GM21528 (cell line): Measurements from ENCODE around the gene ABL2.
"Not testable (repeated sequence)": the region's sequence is repeated elsewhere in the genome, so short reads cannot be mapped to it uniquely, and the experiment has no call there.

ENCODE experiments used
- ATAC-seq: cut with Tn5 transposase; IDR thresholded peaks from one replicate; pipeline ENCODE4 v1.9.1; 2021; ENCODE audit warnings: mild to moderate bottlenecking, moderate library complexity; ENCODE audit not compliant: unreplicated experiment, low FRiP score

The ABL2 gene

GRCh38 chr1:179229214-179230140 lies at the start of gene ABL2:
TSS of gene ABL2 (minus strand) at chr1:179229677. CDS start at chr1:179229397, 280 bp downstream.
- ATAC-seq, result peak; percentile 71

- ATAC-seq, result no peak
Measured at GRCh38 chr1:179278920-179279319, 49.4 kb upstream of the ABL2 start.

DNA sequence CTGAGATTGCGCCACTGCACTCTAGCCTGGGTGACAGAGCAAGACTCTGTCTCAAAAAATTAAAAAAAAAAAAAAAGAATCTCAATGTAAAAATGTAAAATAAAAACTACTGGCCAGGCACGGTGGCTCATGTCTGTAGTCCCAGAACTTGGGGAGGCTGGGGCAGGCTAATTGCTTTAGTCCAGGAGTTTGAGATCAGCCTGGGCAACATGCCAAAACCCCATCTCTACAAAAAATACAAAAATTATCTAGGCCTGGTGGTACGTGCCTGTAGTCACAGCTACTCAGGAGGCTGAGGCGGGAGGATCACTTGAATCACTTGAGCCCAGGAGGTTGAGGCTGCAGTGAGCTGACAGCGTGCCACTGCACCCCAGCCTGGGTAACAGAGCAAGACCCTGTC lies 44.9 kb upstream of the ABL2 start:
- ATAC-seq, result not testable (repeated sequence)

- ATAC-seq, result no peak
Measured at GRCh38 chr1:179269071-179269470, 39.6 kb upstream of the ABL2 start.

- ATAC-seq, result no peak
Measured at GRCh38 chr1:179264507-179264906, 35.0 kb upstream of the ABL2 start.

GRCh38 chr1:179263121-179263520 lies 33.6 kb upstream of the ABL2 start:
- ATAC-seq, result no peak

- no peak for ATAC-seq
Measured at GRCh38 chr1:179262183-179262582, 32.7 kb upstream of the ABL2 start.

DNA sequence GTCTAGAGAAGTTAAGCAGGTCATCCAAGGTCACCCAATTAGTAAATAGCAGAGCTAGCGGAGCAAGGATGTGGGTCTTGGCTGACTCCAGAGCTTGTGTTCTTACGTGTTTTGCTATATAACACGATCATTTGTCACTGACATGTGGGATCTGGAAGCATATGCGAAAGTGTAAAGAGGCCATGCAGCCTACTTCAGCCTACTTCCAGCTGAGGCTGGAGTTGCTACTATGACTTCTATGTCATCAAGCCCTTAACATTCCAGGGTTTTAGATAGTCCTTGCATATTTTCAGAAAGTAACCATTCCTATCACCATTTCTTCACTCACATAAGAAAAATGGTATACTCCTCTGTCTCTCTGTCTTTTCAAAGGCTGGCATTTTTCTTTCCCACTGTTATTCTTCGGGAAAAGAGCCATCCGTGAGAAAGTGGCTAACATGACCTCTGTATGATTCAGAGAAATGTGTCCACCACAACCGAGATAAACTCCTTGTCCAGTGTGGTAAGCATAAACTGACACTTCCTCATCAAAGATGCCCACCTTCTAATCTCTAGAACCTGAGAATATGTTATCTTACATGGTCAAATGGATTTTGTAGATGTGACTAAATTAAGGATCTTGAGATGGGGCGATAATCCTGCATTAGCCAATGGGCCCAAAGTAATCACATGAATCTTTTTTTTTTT lies 24.0 kb upstream of the ABL2 start:
- no peak for ATAC-seq

GRCh38 chr1:179252606-179253005 lies 23.1 kb upstream of the ABL2 start:
- ATAC-seq, result no peak

DNA sequence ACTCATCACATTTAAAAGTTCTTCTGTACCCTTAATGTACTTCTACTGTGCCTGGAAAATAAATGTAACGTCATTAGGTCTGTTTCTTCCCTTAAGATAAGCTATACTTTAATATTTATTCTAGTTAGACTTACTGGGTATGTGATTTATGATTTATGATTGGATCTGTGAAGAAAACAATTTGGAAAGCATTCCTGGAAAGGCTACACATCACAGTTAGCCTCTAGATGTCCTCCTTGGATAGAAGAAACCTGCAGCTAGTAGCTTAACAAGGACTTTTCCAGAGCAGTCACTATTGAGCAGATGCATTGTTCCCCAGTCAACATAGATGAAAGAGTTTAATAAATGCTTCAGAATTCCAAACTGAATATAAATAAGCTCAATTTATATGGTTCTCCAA lies 22.2 kb upstream of the ABL2 start:
- ATAC-seq, result no peak

- no peak for ATAC-seq
Measured at GRCh38 chr1:179247923-179248322, 18.4 kb upstream of the ABL2 start.

GRCh38 chr1:179245426-179245825 lies 15.9 kb upstream of the ABL2 start:
- not testable (repeated sequence) for ATAC-seq

GRCh38 chr1:179241530-179242097 lies 12.1 kb upstream of the ABL2 start:
- no peak for ATAC-seq

GRCh38 chr1:179237222-179237621 lies 7.7 kb upstream of the ABL2 start:
- no peak for ATAC-seq

DNA sequence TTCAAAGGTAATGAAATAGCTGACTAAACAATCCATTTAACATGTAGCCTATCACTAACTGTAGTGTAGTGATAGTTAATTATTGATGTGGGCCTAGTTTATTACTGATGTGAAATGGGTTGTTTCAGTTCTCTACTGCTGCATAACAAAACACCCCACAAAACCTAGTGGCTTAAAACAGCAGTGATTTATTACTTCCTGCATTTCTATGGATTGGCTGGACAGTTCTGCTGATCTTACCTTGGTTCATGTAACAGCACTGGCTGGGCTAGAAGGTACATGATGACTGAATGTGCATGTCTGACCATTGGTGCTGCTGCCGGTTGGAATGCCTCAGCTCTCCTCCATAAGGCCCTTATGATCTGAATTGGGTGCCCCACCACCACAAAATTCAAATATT lies 5.4 kb upstream of the ABL2 start:
- ATAC-seq, result no peak

- ATAC-seq, result no peak
Measured at GRCh38 chr1:179231923-179232322, 2.4 kb upstream of the ABL2 start.

- ATAC-seq, result no peak
Measured at GRCh38 chr1:179230721-179231120, 1.2 kb upstream of the ABL2 start.

DNA sequence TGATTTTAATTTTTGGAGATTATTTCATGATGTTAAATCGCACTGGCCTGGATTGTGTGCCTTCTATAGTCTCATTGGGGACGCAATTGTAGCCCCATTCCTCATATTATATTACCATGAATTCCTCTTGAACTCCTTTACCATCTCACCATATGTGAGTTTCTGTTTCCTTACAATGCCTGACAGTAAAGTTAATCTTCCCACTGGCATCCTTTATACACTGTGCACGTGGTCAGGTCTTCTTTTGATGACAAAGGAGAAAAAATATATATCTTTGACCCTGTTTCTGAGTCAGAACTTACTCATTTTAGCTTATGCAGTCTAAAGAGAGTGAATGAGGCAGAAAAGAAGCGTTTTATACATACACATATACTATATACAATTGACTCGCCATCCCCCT lies 774 bp upstream of the ABL2 start:
- no peak for ATAC-seq

DNA sequence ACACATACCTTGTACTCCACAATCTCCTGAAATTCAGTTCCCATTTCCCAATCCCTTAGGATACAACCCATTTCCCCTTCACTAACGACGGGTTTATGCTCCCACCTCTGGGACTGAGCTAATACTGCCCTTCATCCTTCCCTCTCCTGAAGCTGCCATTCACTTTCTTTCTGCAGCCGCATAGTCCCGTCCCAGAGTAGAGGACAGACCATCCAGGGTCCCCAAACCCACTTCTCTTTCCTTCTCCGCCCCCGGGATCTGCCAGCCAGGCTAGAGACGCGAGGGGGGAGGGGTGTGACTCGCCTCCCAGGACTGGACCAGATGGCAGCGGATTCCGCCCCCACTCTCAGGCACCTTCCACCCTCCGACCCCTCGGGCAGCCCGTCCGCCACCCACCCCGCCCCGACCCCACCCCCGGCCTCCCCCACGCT lies 679 bp downstream of the ABL2 start:
- peak; percentile 33 for ATAC-seq

DNA sequence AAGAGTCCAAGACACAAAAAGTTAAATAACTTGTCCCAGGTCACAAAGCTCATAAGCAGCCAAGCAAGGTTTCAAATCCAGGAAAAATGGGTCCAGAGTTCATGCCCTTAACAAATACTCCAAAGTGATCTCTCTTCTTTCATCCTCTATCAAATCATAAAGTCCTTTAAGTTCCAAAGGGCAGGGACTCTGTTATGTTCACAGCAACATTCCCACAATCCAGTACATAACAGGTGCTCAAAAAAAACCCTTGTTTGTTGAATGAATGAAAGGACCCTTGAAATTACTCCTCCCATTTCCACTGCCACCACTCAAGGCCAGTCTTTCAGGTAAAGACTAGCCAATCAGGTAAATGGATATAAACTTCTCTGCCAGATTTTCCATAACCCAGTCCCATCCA lies 2.7 kb downstream of the ABL2 start:
- no peak for ATAC-seq

GRCh38 chr1:179224466-179224865 lies 5.0 kb downstream of the ABL2 start:
- not testable (repeated sequence) for ATAC-seq
